ENCODE data around the gene KDM6A. TPM values are rescaled to one million over a fixed set of nuclear protein-coding genes. Genes with fewer than 3 reads are reported as not detected.

Gene KDM6A
- total and polyA plus RNA-seq, 2 donors (not counting 1 experiment from before 2014, with no cell fraction given) = 33.3 to 57.0 TPM

GRCh38 chrX:44903830-44904530, 31.0 kb downstream of the KDM6A start:
- peaks cover 49 to 73% of the 10 kb centered on the region in 2 donors for H3K4me1 ChIP-seq (ENCODE audit: control insufficient read depth in 2 of 2, insufficient read depth in 2 of 2, low read length in 2 of 2)
- CTCF ChIA-PET = no interaction called here

More at GRCh38 chrX:44903830-44904530, 31.0 kb downstream of the KDM6A start:
- no peaks in the 10 kb centered on the region for H3K27me3 Mint-ChIP-seq
- peaks cover 66% of the 10 kb centered on the region for H3K4me1 Mint-ChIP-seq
- ATAC-seq (ENCODE audit: low read depth) (no peak), DNase-seq (peak; percentile 29)
- peak overlapping the region in 3 of 5 experiments; percentile 3 to 29 (median 5) for H3K4me3 ChIP-seq (ENCODE audit: control extremely low read depth in 1 of 5, extremely low read depth in 1 of 5, insufficient read depth in 1 of 5, low read depth in 2 of 5, low read length in 4 of 5)
- H3K4me2 ChIP-seq (replicated peaks; ENCODE audit: low read depth, low read length, poor library complexity, severe bottlenecking) = peak overlapping the region; percentile 58
- no peaks in the 10 kb centered on the region for H3K9me3 Mint-ChIP-seq (ENCODE audit: insufficient read depth)
- peak overlapping the region; percentile 46 for H3K4me3 Mint-ChIP-seq
- H3K27ac Mint-ChIP-seq = peak overlapping the region; percentile 48
- H3K9ac ChIP-seq (ENCODE audit: low read length) = peak overlapping the region; percentile 35
- intact Hi-C loops (cut with micrococcal nuclease) = no loop called here
- 0% methylated on average over 1 of the region's 4 CpGs for WGBS (ENCODE audit: insufficient coverage)
- no peaks in the 10 kb centered on the region for H3K36me3 ChIP-seq (replicated peaks in 1 of 2; ENCODE audit: control extremely low read depth in 1 of 2, control insufficient read depth in 1 of 2, extremely low read depth in 1 of 2, insufficient read depth in 2 of 2, low read length in 1 of 2)
- peaks cover 92% of the 10 kb centered on the region for H4K20me1 ChIP-seq (ENCODE audit: control insufficient read depth, insufficient read depth, low read length, poor library complexity, severe bottlenecking)
- H3K9me3 ChIP-seq (ENCODE audit: control extremely low read depth in 1 of 3, control insufficient read depth in 2 of 3, insufficient read depth in 1 of 3, low read length in 2 of 3) = no peaks in the 10 kb centered on the region
- POLR2A ChIA-PET = interaction anchor here (0.5 kb wide), 1 partner anchor 29 kb away, joined by 3 read pairs; no protein-coding TSS in a partner anchor
- peaks cover 100% of the 10 kb centered on the region for H3K79me2 ChIP-seq (ENCODE audit: control insufficient read depth, insufficient read depth, low read length)
- no peak overlapping the region for H2AFZ ChIP-seq (ENCODE audit: insufficient read depth, low read depth, low read length, poor library complexity, severe bottlenecking)
- H3K27ac ChIP-seq (ENCODE audit: low read length in 2 of 2) = peak overlapping the region; percentile 38 to 43
- H3K27me3 ChIP-seq (replicated peaks in 1 of 4; ENCODE audit: control extremely low read depth in 1 of 4, control insufficient read depth in 3 of 4, insufficient read depth in 4 of 4, low read length in 3 of 4) = no peaks in the 10 kb centered on the region
- TF ChIP-seq EZH2 (IDR thresholded peaks at IDR 0.05; ENCODE audit: borderline replicate concordance, insufficient read depth, low read depth, low read length, poor library complexity, severe bottlenecking) = no peak
- TF ChIP-seq CTCF (IDR thresholded peaks at IDR 0.05) = no peak

All from B cell (primary cell).